ENCODE measurements around the gene GUCY1A1. TPM values are rescaled to one million over a fixed set of nuclear protein-coding genes. Genes with fewer than 3 reads are reported as not detected.

GUCY1A1 gene
- polyA plus RNA-seq, 1 donor from 2014 or later, result 13.6 TPM

- no peaks in the 10 kb centered on the region for H3K36me3 ChIP-seq (ENCODE audit: insufficient read depth, low read length)
- H3K27me3 ChIP-seq (ENCODE audit: insufficient read depth, low read depth, low read length), result no peaks in the 10 kb centered on the region
- no peaks in the 10 kb centered on the region for H4K20me1 ChIP-seq (ENCODE audit: insufficient read depth)
- no peak overlapping the region for H3K4me3 ChIP-seq (ENCODE audit: low read length)
- no peak overlapping the region for H2AFZ ChIP-seq (ENCODE audit: low read depth, low read length)
- no peaks in the 10 kb centered on the region for H3K79me2 ChIP-seq (replicated peaks; ENCODE audit: insufficient read depth, low read length)
- no peak overlapping the region for H3K4me2 ChIP-seq (ENCODE audit: low read length)
- no peaks in the 10 kb centered on the region for H3K9me2 ChIP-seq (ENCODE audit: insufficient read depth, low read length)
- H3K9me3 ChIP-seq (ENCODE audit: low read length), result no peaks in the 10 kb centered on the region
- no peak overlapping the region for H3K9ac ChIP-seq (ENCODE audit: low read length)
- H3K27ac ChIP-seq (ENCODE audit: low read length), result no peak overlapping the region
- TF ChIP-seq MXI1 (conservative IDR thresholded peaks at IDR 0.05; ENCODE audit: poor library complexity, severe bottlenecking) (no peak), POLR2AphosphoS5 (IDR thresholded peaks at IDR 0.05) (no peak), RAD21 (conservative IDR thresholded peaks at IDR 0.05) (no peak), EP300 (conservative IDR thresholded peaks at IDR 0.05; ENCODE audit: poor library complexity, severe bottlenecking) (no peak), TAF1 (IDR thresholded peaks at IDR 0.05; ENCODE audit: low read depth) (no peak), REST (IDR thresholded peaks at IDR 0.05; ENCODE audit: borderline replicate concordance) (no peak)
- no peaks in the 10 kb centered on the region for H3F3A ChIP-seq (ENCODE audit: insufficient read depth, low read length, poor library complexity, severe bottlenecking)
Measured at GRCh38 chr4:155657985-155658680, 8.5 kb upstream of the GUCY1A1 start.

GRCh38 chr4:155658681-155659064, 8.0 kb upstream of the GUCY1A1 start:
- Histone ChIP-seq H3K4me2 (ENCODE audit: low read length) (no peak overlapping the region), H3F3A (ENCODE audit: insufficient read depth, low read length, poor library complexity, severe bottlenecking) (no peaks in the 10 kb centered on the region), H3K27ac (ENCODE audit: low read length) (no peak overlapping the region), H3K79me2 (replicated peaks; ENCODE audit: insufficient read depth, low read length) (no peaks in the 10 kb centered on the region), H2AFZ (ENCODE audit: low read depth, low read length) (no peak overlapping the region), H3K36me3 (ENCODE audit: insufficient read depth, low read length) (no peaks in the 10 kb centered on the region), H3K4me3 (ENCODE audit: low read length) (no peak overlapping the region), H3K9me2 (ENCODE audit: insufficient read depth, low read length) (no peaks in the 10 kb centered on the region), H4K20me1 (ENCODE audit: insufficient read depth) (no peaks in the 10 kb centered on the region), H3K9me3 (ENCODE audit: low read length) (no peaks in the 10 kb centered on the region), H3K9ac (ENCODE audit: low read length) (no peak overlapping the region), H3K27me3 (ENCODE audit: insufficient read depth, low read depth, low read length) (no peaks in the 10 kb centered on the region)
- TF ChIP-seq TAF1 (IDR thresholded peaks at IDR 0.05; ENCODE audit: low read depth) (no peak), CTCF (IDR thresholded peaks at IDR 0.05; ENCODE audit: poor library complexity, severe bottlenecking) (no peak), POLR2AphosphoS5 (IDR thresholded peaks at IDR 0.05) (no peak), SMC3 (conservative IDR thresholded peaks at IDR 0.05; ENCODE audit: poor library complexity) (no peak), MXI1 (conservative IDR thresholded peaks at IDR 0.05; ENCODE audit: poor library complexity, severe bottlenecking) (no peak), EZH2 (IDR thresholded peaks at IDR 0.05; ENCODE audit: borderline replicate concordance, insufficient read depth, low read length, poor library complexity, severe bottlenecking) (no peak)

Measured in neural cell (in vitro differentiated cells).